SK-N-SH (cell line): ENCODE results near the gene LIM2.

Experiments
- CTCF ChIP-seq: fragments of 200-600 bp; sonication (generic); IDR thresholded peaks from 2 replicates; pipeline ENCODE4 v1.6.1; 2017; ENCODE audit warnings: antibody characterized with exemption, mild to moderate bottlenecking, moderate library complexity
- RAD21 ChIP-seq: IDR thresholded peaks from 2 replicates; pipeline ENCODE4 v1.6.1; 2012; ENCODE audit warnings: mild to moderate bottlenecking, low read length
- REST ChIP-seq: IDR thresholded peaks from 2 replicates; pipeline ENCODE4 v1.6.1; 2012; ENCODE audit warnings: mild to moderate bottlenecking, low read depth, low read length, moderate library complexity
- RFX5 ChIP-seq: IDR thresholded peaks from 2 replicates; pipeline ENCODE4 v1.6.1; 2012; ENCODE audit warnings: mild to moderate bottlenecking, improper control_type of control experiment, low read length
- SMC3 ChIP-seq: IDR thresholded peaks from 2 replicates; pipeline ENCODE4 v1.6.1; 2012; ENCODE audit warnings: low read depth, low read length, improper control_type of control experiment
- TCF12 ChIP-seq: IDR thresholded peaks from 2 replicates; pipeline ENCODE4 v1.4.0; 2012

GRCh38 chr19:51417107-51417809 lies 29.5 kb upstream of the LIM2 start, which contains the start of gene SIGLEC10:
- TF ChIP-seq SMC3 (no peak), CTCF (no peak), RAD21 (no peak), REST (no peak), RFX5 (no peak), TCF12 (no peak)
